ENCODE results near the gene KIDINS220.

The KIDINS220 gene

GRCh38 chr2:8701681-8702379, 135.6 kb downstream of the KIDINS220 start:
- ATAC-seq = no peak
- TF ChIP-seq ZNF8 (CRISPR knock-in tag; IDR thresholded peaks at IDR 0.05) (no peak), TCF4 (CRISPR knock-in tag; IDR thresholded peaks at IDR 0.05; ENCODE audit: borderline replicate concordance) (no peak), PPARA (CRISPR knock-in tag; IDR thresholded peaks at IDR 0.05; ENCODE audit: borderline replicate concordance) (no peak), GLIS3 (CRISPR knock-in tag; IDR thresholded peaks at IDR 0.05) (no peak), ZNF70 (CRISPR knock-in tag; IDR thresholded peaks at IDR 0.05) (no peak), CSDC2 (CRISPR knock-in tag; IDR thresholded peaks at IDR 0.05) (no peak), ZFP3 (CRISPR knock-in tag; IDR thresholded peaks at IDR 0.05) (no peak), TSHZ2 (CRISPR knock-in tag; IDR thresholded peaks at IDR 0.05) (no peak), PATZ1 (CRISPR knock-in tag; IDR thresholded peaks at IDR 0.05; ENCODE audit: borderline replicate concordance) (no peak), BACH2 (CRISPR knock-in tag; IDR thresholded peaks at IDR 0.05; ENCODE audit: borderline replicate concordance) (no peak), CSRNP3 (CRISPR knock-in tag; IDR thresholded peaks at IDR 0.05) (no peak), SNAI2 (CRISPR knock-in tag; IDR thresholded peaks at IDR 0.05) (no peak), OSR1 (CRISPR knock-in tag; IDR thresholded peaks at IDR 0.05) (no peak), TOX (CRISPR knock-in tag; IDR thresholded peaks at IDR 0.05; ENCODE audit: borderline replicate concordance) (no peak), ARNTL (CRISPR knock-in tag; IDR thresholded peaks at IDR 0.05; ENCODE audit: borderline replicate concordance, low read depth) (no peak), CREB5 (CRISPR knock-in tag; IDR thresholded peaks at IDR 0.05; ENCODE audit: low read depth) (no peak), ZFP30 (CRISPR knock-in tag; IDR thresholded peaks at IDR 0.05) (no peak), RARB (CRISPR knock-in tag; IDR thresholded peaks at IDR 0.05) (no peak)

- ATAC-seq = no peak
These were observed 137.6 kb downstream of the KIDINS220 start for GRCh38 chr2:8699839-8700238.

GRCh38 chr2:8697190-8697589, 140.2 kb downstream of the KIDINS220 start:
- ATAC-seq = no peak
- TF ChIP-seq SNAI2 (CRISPR knock-in tag; IDR thresholded peaks at IDR 0.05) (no peak), ZFP30 (CRISPR knock-in tag; IDR thresholded peaks at IDR 0.05) (no peak), ISL1 (CRISPR knock-in tag; IDR thresholded peaks at IDR 0.05) (no peak), RARB (CRISPR knock-in tag; IDR thresholded peaks at IDR 0.05) (no peak), ESRRG (CRISPR knock-in tag; IDR thresholded peaks at IDR 0.05) (no peak), TCF4 (CRISPR knock-in tag; IDR thresholded peaks at IDR 0.05; ENCODE audit: borderline replicate concordance) (no peak), ZNF70 (CRISPR knock-in tag; IDR thresholded peaks at IDR 0.05) (no peak), PPARA (CRISPR knock-in tag; IDR thresholded peaks at IDR 0.05; ENCODE audit: borderline replicate concordance) (no peak), ZNF8 (CRISPR knock-in tag; IDR thresholded peaks at IDR 0.05) (no peak), TSHZ2 (CRISPR knock-in tag; IDR thresholded peaks at IDR 0.05) (no peak), CSRNP3 (CRISPR knock-in tag; IDR thresholded peaks at IDR 0.05) (no peak), CREB5 (CRISPR knock-in tag; IDR thresholded peaks at IDR 0.05; ENCODE audit: low read depth) (no peak), POU6F1 (CRISPR knock-in tag; IDR thresholded peaks at IDR 0.05; ENCODE audit: borderline replicate concordance, low read depth) (no peak)

More at GRCh38 chr2:8699839-8700238, 137.6 kb downstream of the KIDINS220 start:
- TF ChIP-seq BACH2 (CRISPR knock-in tag; IDR thresholded peaks at IDR 0.05; ENCODE audit: borderline replicate concordance) = no peak
- no peak for TF ChIP-seq ARNTL (CRISPR knock-in tag; IDR thresholded peaks at IDR 0.05; ENCODE audit: borderline replicate concordance, low read depth)
